Skin epidermis (tissue), 12 donors: ENCODE results near the gene POLE4.
A peak's percentile ranks its signal among the peaks of the same experiment; 100 is the strongest.

ENCODE experiments used
- H3K27ac ChIP-seq, 21 experiments: fragments of 200-600 bp; sonication (generic) in 11 of 21; one replicate each; pipeline ENCODE4 v1.5.0; 2020; ENCODE audit warnings: mild to moderate bottlenecking in 3 of 21, inconsistent platforms in 2 of 21, moderate library complexity in 2 of 21
- H3K4me3 ChIP-seq, 7 experiments: fragments of 200-600 bp; sonication (generic) in 2 of 7; one replicate each; pipeline ENCODE4 v1.5.0; 2020; ENCODE audit warnings: inconsistent platforms in 2 of 7, mild to moderate bottlenecking in 2 of 7, moderate library complexity in 1 of 7

Gene POLE4

DNA sequence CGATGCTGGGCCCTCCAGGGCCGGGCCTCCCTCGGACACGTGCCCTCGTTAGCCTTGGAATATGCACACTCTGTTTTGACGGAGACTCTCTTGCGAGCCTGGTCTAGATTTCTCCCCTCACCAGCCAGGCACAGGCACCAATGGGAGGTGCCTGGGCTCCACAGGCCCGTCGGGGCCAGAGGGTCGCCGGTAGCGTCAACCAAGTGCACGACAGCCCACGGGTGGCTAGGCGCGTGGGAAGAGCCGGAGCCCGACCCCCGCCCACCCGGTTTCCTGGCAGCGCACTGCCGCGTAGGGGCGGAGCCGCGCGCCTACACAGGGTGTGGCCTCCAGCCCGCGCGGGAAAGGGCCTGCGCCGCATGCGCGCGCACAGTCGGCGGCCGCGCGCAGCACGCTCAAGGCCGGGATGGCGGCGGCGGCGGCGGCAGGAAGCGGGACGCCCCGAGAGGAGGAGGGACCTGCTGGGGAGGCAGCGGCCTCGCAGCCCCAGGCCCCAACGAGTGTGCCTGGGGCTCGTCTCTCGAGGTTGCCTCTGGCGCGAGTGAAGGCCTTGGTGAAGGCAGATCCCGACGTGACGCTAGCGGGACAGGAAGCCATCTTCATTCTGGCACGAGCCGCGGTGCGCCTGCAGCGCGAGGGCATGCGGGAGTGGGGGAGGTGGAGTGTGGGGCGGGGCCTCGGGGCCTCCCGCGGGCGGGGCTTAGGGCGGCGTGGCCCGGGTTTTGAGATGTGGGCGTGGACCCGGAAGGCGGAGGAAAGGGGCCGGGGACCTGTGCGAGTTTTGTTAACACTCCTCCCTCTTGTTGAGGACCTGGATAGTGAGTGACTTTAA, at the start of gene POLE4:
POLE4 (plus strand) TSS at position 370 of the 832 bp plus-strand sequence; CDS start at position 407, 37 bp downstream.
- Histone ChIP-seq H3K27ac (peak within 1 kb of the TSS; percentile 75 to 95 (median 90)), H3K4me3 (peak within 1 kb of the TSS; percentile 39 to 66 (median 49))

GRCh38 chr2:74908748-74909444, 49.5 kb upstream of the POLE4 start:
- Histone ChIP-seq H3K27ac (no peak overlapping the region), H3K4me3 (peak overlapping the region in 2 of 7 experiments; percentile 14 to 19)

GRCh38 chr2:74910245-74910644, 48.2 kb upstream of the POLE4 start:
- Histone ChIP-seq H3K4me3 (no peak overlapping the region), H3K27ac (no peak overlapping the region)

DNA sequence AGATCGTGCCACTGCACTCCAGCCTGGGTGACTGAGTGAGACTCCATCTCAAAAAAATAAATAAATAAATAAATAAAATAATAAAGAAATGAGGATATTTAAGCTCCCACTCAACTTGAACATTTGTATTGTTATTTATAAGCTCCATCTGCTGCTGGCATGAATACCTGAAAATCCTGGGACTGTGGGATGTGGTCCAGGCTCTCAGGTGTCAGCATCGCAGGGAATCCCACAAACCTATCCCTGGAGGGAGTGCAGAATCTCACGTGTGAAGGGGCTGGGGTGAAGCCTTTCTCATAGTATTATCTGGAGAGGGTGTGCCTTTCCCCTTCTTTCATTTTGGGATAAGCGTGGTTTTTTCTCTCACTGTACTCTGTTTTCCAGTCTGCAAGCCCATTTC, 47.4 kb upstream of the POLE4 start:
- H3K4me3 ChIP-seq, result no peak overlapping the region
- no peak overlapping the region for H3K27ac ChIP-seq

DNA sequence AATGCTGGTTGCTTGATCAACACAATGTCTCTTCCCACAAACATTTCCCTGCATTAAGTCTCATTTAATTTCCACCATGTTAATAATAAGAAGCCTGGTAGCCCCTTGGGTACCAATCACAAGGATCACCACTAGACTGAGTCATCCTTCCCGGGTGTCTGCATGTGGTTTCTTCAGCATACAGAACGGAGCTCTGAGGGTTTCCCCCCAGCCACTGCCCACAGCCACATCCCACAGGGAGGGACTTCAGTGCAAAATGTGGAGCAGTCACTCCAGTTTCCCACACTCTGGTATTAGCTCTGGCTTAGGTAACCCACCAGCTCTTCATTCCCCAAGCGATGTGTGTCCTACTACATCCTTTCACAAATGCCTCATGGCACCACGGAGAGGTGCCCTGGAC, 42.7 kb upstream of the POLE4 start:
- Histone ChIP-seq H3K4me3 (no peak overlapping the region), H3K27ac (no peak overlapping the region)

DNA sequence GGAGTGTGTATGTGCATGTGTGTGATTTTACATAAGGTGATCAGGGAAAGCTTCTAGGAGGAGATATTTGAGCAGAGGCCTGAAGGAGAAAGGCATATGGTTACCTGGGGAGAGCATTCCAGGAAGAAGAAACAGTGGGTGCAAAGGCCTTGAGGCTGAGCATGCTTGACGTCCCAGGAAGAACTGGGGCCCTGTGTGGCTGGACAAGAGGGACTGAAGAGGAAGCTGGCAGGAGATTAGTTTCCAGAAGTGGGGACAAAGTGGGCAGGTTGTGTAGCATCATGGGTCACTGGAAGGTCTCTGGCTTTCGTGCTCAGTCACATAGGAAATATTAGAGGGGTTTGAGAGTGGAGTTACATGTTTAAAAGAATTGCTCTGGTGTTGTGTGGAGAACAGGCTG, 42.0 kb upstream of the POLE4 start:
- no peak overlapping the region for H3K27ac ChIP-seq
- no peak overlapping the region for H3K4me3 ChIP-seq

- Histone ChIP-seq H3K4me3 (no peak overlapping the region), H3K27ac (no peak overlapping the region)
These were observed 40.5 kb upstream of the POLE4 start for GRCh38 chr2:74917702-74918619.

- no peak overlapping the region for H3K27ac ChIP-seq
- peak overlapping the region in 3 of 7 experiments; percentile 2 to 22 (median 15) for H3K4me3 ChIP-seq
These were observed 38.6 kb upstream of the POLE4 start for GRCh38 chr2:74919827-74920226.

- Histone ChIP-seq H3K4me3 (no peak overlapping the region), H3K27ac (no peak overlapping the region)
These were observed 37.2 kb upstream of the POLE4 start for GRCh38 chr2:74921236-74921736.

DNA sequence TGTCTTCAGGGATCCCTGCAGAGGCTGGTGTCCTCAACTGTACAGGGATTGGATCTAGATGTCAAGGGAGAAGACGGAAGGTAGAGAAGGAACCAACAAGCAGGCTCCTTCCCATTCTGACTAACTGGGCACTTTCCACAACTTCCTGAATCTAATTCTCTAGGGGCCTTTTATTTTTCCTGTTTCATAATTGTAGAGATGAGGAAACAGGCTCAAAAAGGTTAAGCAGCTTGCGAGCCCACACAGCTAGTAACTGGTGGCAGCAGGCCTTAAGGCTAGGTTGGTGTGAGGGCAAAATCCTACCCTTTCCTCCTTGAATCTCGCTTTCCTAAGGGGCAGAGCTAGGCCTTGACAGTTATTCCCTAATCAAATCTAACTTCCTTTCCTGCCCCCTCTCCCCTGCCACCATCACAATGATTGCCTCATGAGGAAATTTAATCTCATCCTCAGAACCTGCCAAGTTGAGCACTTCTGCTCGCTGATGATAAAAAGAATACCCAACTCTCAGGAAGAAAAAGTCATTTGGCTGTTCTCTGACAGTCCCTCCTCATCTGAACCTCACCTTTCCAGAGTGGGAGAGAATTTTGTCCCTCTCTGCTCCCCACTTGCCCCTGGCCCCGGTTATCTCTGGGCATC, 35.7 kb upstream of the POLE4 start:
- Histone ChIP-seq H3K4me3 (no peak overlapping the region), H3K27ac (no peak overlapping the region)

- H3K27ac ChIP-seq, result no peak overlapping the region
- no peak overlapping the region for H3K4me3 ChIP-seq
These were observed 33.8 kb upstream of the POLE4 start for GRCh38 chr2:74924463-74925265.

DNA sequence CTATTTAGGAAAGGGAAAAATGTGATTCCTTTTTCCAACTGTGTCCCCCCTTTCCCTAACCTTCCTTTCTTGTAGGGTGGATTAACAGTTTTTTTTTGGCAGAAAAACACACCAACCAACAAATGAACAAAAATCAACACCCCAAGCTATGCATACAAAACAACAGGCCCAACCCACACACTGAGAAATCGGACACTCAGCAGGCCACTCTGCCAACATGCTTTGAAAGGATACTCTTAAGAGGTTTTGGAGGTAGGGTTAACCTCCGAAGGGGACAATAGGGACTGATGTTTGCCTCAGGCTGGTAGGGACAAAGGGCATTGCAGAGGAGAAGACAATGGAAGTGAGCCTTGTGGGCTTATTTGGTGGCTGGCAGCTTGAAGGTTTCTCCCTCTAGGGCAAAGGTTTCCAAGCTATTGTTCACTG, 33.1 kb upstream of the POLE4 start:
- no peak overlapping the region for H3K27ac ChIP-seq
- no peak overlapping the region for H3K4me3 ChIP-seq

DNA sequence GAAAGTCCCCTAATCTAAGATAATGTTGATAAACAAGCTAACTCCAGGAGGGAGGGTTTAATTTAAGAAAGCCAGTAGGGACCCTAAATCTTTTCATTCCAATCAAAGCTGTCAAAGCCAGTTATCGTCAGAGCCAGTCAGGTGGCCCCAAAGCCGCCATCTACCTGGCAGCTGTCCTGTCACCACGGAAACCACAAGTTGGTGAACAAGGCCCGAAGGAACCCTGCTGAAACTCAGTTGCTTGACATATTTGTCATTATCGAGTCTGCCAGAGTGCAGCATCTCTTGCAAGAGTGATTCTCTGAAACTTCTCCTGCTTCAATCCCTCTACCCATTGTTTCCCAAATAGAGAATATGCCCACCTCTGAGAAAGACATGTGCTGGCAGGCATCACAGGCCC, 30.8 kb upstream of the POLE4 start:
- no peak overlapping the region for H3K27ac ChIP-seq
- no peak overlapping the region for H3K4me3 ChIP-seq

GRCh38 chr2:74930811-74931486, 27.5 kb upstream of the POLE4 start:
- Histone ChIP-seq H3K4me3 (no peak overlapping the region), H3K27ac (no peak overlapping the region)

GRCh38 chr2:74931940-74932339, 26.5 kb upstream of the POLE4 start:
- Histone ChIP-seq H3K4me3 (no peak overlapping the region), H3K27ac (no peak overlapping the region)

DNA sequence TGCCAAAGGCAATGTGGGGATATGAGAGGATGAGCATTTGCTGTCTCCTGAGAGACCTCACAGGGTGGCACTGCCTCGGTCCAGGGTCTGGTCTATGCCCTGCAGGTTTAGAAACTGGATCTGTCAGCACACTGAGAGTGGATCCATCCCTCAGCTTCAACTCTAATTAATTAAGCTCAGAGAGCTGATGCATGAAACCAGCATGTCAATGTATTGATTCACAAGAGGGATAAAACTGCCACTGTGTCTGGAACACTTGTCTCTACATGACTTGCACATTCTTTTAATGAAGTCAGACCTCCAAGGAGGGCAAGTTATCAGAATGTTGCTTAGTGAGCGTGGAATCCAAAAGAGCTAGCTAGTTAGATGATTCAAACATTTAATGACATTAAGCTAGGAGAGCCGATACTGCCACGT, 22.5 kb upstream of the POLE4 start:
- no peak overlapping the region for H3K4me3 ChIP-seq
- no peak overlapping the region for H3K27ac ChIP-seq

DNA sequence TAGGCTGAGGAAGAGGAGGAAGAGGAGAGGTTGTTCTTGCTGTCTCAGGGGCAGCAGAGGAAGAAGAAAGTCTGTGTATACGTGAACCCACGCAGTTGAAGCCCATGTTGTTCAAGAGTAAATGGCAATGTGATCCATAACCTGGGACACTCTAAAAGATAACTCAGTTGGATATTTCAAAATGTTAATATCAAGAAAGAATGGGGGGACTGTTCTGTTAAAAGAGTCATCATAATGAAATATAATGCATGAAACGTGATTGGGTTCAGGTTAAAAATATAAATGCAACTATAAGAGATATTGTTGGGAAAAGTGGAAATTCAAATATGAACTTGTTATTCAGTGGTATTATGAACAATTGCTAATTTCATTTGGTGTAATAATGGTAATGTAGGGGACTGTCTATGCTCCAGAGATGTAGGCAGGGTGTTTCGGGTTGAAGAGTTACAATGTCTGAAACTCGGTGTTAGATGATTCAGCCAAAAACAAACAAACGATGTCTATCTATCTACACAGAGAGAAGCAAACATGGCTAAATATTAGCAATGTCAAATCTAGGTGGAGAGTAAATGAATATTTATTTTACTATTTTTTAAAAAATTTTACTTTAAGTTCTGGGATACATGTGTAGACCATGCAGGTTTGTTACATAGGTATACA, 21.1 kb upstream of the POLE4 start:
- H3K4me3 ChIP-seq, result no peak overlapping the region
- no peak overlapping the region for H3K27ac ChIP-seq

GRCh38 chr2:74938264-74938663, 20.2 kb upstream of the POLE4 start:
- no peak overlapping the region for H3K27ac ChIP-seq
- H3K4me3 ChIP-seq, result no peak overlapping the region
